GM12872 (cell line): Measurements from ENCODE around the gene CABP2.
A peak's percentile ranks its signal among the peaks of the same experiment; 100 is the strongest.

Experiments used
- CTCF ChIP-seq: IDR thresholded peaks from 3 replicates; pipeline ENCODE4 v1.5.1; 2011; ENCODE audit warnings: low read depth, mild to moderate bottlenecking, low read length, moderate library complexity; ENCODE audit not compliant: insufficient read depth

The CABP2 gene

GRCh38 chr11:67522844-67523555 lies at the start of gene CABP2:
Gene CABP2 (minus strand): TSS chr11:67523446. CDS start chr11:67523326, 120 bp downstream.
- no peak for TF ChIP-seq CTCF

DNA sequence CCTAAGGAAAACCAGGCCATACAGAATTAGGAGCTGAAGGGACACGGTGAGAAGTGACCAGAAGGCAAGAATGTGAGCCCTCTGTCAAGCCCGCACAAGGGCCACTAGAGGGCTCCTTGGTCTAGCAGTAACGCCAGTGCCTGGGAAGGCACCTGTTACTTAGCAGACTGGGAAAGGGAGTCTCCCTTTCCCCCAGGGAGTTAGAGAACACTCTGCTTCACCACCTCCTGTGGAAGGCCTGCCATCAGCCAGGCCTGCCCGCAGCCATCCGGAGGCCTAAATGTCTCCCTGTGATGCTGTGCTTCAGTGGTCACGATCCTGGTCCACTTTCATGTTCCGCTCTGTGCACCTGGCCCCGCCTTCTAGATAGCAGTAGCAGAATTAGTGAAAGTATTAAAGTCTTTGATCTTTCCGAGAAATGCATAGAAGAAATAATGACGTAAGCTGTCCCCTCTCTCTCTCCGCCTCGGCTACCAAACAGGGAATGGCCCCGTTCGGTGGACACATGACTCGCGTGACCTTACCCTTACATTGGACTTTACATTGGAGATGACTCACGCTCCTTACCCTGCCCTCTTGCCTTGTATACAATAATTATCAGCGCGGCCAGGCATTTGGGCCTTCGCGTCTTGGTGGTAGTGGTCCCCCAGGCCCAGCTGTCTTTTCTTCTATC lies 49.6 kb upstream of the CABP2 start:
- TF ChIP-seq CTCF: peak; percentile 84

DNA sequence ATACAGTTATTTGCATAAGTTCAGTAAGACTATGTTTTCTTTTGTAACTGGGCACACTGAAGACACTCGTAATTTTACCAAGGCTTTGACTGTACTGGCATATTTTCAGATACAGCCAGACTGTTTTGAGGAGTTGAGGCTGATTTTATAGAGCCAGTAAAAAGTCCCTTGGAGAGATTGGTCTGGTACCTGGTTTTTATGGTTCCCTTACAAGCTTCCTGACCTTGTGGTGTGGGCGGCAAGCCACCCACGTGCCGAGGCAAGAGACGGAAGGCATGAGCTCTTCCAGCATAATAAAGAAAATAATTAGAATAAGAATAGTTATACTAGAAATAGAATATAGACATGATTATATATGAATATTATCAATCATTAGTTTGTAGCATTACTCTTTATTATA lies 49.1 kb upstream of the CABP2 start:
- TF ChIP-seq CTCF: no peak

DNA sequence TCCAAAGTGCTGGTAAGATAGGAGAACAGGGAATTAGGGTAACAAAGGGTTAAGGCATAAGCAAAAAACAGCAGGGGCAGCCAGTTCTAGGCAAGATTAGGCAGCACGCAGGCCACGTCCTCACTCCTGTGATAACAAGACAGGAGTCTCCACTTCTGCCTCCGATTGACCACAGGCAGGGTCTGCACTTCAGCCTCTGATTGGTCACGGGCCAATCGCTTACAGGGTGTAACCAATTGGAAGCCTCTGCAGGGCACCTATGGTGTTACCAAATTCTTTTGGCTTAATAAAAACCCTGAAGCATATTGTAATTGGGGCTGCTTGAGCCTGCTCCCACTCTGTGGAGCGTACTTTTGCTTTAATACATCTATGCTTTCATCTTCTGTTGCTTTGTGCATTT lies 48.2 kb upstream of the CABP2 start:
- no peak for TF ChIP-seq CTCF

DNA sequence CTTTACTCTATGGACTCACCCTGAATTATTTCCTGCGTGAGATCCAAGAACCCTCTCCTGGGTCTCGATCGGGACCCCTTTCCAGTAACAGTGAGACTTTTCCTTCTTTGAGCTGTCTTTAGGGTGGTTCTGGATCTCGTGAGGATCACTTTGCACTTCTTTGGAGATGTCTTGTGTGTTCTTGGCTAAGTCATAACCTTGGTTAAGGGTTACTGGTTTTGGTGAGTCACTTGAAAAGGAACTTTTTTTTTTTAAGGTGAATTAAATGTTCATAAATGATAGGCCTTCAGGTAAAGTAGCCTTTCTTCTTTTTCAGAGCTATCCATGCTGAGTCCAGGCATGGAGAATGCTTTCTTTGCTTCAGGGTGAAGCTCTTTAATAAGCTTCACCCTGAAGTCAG lies 41.0 kb upstream of the CABP2 start:
- no peak for TF ChIP-seq CTCF

DNA sequence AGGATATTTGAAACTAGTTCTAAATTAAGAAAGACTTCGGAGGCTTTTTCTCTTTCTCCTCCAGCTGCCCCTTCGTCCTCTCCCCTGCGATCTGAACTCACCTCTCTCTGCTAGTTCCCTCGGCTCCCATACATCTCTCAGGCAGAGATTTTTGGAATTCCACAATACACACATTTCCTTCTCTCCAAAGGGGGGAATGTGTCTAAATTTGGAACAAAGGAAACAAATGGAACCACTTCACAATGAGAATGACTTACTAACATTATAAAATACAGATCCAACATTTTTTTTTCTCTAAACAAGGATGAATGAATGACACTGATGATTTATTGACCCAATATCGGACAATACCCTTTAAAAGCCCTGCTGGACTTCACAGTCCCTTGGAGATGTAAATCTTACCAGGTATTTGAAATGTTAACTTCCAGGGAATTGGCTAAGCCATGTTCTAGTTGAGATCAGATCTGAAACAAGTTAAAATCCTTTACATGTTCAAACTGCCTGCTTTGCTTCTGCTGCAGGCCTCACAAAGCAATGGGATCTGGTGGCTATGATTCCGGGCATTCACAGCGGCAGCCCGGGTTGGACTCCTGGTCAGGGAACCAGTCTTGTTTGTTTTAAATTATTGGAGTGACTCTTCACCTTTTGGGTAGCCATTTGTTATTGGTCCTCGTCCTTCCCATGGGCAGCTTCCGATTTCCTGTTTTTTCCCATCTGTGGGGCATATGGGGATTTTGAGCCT lies 39.9 kb upstream of the CABP2 start:
- no peak for TF ChIP-seq CTCF

DNA sequence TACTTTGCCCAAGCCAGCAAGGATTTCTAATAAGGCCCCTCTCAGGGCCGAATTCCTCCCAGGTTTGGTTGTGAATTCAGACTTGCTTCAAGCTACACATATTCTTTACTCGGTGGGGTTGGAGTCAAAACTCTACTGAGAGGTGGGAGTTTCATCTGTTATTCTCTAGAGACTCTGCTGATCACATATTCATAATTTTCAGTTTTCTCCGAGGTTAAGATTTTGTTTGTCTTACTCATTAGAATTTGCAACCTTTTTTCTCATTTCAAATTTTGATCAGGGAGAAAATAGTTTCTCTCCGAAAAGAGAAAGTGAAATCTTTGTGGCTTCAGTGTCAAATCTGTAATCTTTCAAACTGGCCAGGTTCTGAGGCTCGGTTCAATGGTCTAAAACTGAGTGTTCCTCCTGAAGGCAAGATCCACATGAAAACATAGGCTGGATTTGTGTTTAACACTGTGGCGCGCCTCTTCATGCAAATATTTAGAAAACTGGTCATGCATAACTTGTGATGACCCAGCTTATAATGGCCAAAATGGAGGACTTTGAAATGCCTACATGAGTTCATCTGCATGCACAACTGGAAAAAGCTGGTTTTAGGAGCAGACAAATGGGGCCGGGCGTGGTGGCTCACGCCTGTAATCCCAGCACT lies 38.8 kb upstream of the CABP2 start:
- TF ChIP-seq CTCF: no peak
